HG03571 (cell line): ENCODE results near the gene SLC7A9.
"Not testable (repeated sequence)": the region's sequence is repeated elsewhere in the genome, so short reads cannot be mapped to it uniquely, and the experiment has no call there.

Experiments
- ATAC-seq: cut with Tn5 transposase; IDR thresholded peaks from one replicate; pipeline ENCODE4 v1.9.1; 2021; ENCODE audit not compliant: unreplicated experiment

Gene SLC7A9

GRCh38 chr19:32885255-32885654 is 15.7 kb upstream of the SLC7A9 start:
- not testable (repeated sequence) for ATAC-seq

DNA sequence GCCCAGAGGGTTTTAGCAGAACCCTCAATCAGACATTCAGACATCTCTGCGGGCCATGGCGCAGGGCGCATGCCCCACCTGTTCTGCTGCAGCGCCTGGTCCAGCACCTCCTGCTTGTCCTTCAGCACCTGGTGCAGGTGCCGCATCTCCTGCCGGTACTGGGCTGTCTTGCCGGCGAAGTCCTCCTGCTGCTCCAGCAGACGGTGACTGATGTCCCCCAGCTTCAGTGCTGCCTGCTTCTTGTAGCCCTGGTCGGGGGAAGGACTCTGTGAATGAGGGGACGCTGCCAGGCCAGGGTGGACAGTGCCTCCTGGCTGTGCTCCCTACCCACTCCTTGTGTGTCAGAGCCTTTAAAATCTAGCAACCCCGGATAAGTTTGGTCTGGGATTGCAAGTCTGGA is 12.2 kb upstream of the SLC7A9 start:
- no peak for ATAC-seq

GRCh38 chr19:32880622-32881021 is 11.1 kb upstream of the SLC7A9 start:
- no peak for ATAC-seq

- no peak for ATAC-seq
Measured at GRCh38 chr19:32879741-32880140, 10.2 kb upstream of the SLC7A9 start.

DNA sequence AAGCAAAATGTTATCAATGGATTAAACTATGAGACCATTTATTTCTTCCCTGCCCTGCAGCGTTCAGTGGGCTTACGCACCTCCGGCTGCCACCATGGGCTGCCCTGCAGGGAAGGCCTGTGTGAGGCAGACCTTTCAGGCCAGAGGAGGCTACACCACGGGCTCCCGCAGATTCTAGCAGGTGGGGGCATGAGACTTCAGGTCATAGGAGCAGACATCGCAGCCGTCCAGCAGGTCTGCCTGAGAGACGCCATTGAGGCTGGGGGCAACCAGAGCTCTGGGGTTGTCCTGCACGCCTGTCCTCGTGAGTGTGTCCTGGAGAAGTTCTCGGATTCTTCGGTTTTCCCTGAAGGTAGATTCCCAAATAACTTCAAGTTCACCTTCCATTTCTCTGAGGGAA is 9.4 kb upstream of the SLC7A9 start:
- no peak for ATAC-seq

DNA sequence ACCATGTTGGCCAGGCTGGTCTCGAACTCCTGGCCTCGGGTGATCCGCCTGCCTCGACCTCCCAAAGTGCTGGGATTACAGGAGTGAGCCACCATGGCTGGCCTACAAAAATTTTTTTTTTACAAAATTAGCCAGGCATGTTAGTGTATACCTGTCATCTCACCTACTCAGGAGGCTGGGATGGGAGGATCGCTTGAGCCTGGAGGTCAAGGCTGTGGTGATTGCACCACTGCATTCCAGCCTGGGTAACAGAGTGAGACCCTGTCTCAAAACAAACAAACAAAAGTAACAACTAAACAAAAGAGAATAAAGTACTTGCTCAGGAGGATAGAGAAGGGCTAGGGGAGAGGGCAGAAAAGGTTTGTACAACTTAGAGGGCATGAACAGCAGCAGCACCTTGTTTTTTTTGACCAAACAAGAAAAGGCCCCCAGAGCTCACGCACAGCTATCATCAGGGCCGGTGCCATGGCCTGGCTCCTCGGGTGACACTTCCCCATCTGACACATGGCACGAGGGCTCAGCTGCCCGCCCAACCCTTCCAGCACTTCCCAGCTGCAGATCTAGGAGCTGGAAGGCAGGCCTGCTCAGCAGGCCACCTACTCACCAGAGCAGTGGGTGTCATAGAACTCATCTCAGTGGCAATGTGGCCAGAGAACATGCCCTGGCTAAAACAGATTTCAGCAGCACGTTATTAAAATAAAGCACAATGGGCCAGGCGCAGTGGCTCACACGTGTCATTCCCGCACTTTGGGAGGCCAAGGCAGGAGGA is 8.6 kb upstream of the SLC7A9 start:
- ATAC-seq: no peak

DNA sequence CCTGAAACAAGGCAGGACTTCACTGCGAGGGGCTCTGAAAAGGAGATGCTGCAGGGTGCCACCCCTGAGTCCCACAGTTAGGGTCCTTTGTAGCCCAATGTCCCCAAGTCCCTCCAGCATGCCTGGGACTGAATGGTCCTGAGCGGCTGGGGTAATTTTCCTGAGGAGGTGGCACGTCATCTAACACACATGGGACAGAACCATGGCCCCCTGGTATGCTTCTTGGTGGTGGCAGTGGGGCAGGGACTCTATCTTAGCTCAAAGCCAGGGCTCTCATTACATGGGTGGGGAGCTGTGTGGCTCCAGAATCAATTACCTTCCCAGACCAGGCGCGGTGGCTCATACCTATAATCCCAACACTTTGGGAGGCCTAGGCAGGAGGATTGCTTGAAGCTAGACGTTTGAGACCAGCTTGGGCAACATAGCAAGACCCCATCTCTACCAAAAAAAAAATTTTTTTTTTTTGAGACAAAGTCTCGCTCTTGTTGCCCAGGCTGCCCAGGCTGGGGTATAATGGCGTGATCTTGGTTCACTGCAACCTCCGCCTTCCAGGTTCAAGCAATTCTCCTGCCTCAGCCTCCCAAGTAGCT is 7.9 kb upstream of the SLC7A9 start:
- no peak for ATAC-seq

DNA sequence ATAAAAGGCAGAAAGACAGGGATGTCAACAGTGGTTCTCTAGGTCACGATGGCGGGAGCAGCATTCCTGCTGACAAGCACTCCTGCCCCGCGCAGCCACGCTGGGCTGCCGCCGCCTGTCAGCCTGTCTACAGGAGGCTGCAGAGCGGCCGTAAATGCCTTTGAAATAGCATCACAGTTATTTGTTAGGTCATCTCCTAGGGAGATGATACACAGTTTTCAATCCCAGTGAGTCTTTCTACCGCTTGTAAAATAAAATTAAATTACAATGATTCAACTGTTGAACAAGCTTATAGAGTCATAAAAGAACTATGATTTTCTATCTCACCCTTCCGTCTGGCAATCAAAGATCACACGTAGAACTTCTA is 7.3 kb upstream of the SLC7A9 start:
- ATAC-seq: no peak

- ATAC-seq: no peak
Measured at GRCh38 chr19:32876236-32876918, 6.8 kb upstream of the SLC7A9 start.

DNA sequence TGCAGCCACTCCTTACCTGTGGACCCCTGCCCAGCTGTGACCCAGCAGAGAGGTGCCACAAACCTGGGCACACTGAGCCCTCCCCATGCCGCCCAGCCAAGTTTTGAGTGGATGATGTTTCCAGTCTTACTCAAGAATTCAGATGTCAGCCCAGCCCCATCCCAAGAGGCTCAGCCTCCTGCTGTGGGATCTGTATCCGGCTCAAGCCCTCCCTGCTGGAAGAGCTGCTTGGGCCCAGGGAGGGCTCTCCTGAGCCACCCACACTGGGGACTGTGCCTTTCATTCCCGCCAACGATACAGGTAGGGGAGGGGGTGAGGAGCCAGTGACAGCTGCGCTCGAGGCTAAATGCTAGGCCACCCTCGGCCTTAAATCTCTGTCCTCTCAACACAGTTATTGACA is 5.9 kb upstream of the SLC7A9 start:
- no peak for ATAC-seq

GRCh38 chr19:32874605-32875004 is 5.0 kb upstream of the SLC7A9 start:
- no peak for ATAC-seq

GRCh38 chr19:32873247-32873959 is 3.8 kb upstream of the SLC7A9 start:
- no peak for ATAC-seq

DNA sequence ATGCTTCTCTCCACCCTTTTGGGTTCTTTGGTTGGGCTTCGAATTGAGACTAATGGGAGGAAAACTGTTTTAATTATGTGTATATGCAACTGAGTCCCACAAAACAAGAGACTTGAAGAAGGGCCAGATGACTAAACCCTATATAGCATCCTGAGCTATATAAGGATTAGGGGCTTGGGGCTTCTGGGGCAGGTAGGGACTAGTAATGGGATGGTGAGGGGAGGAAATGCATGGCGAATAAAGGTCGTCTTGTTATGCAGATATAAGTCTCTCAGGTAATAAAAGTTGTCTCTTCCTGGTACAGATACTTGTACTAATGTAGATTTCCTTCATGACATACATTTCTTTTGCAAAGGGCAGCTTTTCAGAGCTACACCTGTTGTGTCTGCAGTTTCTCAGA is 2.8 kb upstream of the SLC7A9 start:
- ATAC-seq: no peak

GRCh38 chr19:32870981-32871451 is 1.4 kb upstream of the SLC7A9 start:
- ATAC-seq: no peak

DNA sequence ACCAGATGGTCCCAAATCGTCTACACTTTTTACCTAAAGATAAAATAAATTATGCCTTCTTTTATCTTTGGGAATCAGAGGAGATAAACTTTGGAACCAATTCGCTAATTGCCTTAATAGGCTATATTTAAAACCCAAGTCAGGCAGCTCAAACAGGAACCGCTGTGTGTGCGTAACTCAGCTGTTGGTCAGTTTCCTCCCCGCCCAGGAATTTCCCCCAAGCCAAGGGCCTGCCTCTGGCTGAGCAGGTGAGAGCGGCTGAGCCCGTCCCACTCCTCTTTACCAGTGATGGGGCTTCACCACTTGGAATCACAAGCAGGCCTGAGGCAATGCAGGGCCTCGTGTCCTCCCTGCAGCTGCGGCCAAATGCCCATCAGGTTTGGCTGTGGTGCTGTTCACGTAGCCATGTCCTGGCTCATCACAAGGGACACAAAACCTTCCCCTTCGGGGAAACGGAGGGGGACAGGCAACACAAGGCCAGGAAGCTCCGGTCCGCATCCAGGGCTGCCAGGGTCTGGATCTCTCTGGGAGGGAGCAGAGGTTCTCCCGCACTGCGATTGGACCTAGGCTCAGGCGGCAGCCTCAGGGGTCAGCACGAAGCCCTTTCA is 503 bp upstream of the SLC7A9 start:
- no peak for ATAC-seq

DNA sequence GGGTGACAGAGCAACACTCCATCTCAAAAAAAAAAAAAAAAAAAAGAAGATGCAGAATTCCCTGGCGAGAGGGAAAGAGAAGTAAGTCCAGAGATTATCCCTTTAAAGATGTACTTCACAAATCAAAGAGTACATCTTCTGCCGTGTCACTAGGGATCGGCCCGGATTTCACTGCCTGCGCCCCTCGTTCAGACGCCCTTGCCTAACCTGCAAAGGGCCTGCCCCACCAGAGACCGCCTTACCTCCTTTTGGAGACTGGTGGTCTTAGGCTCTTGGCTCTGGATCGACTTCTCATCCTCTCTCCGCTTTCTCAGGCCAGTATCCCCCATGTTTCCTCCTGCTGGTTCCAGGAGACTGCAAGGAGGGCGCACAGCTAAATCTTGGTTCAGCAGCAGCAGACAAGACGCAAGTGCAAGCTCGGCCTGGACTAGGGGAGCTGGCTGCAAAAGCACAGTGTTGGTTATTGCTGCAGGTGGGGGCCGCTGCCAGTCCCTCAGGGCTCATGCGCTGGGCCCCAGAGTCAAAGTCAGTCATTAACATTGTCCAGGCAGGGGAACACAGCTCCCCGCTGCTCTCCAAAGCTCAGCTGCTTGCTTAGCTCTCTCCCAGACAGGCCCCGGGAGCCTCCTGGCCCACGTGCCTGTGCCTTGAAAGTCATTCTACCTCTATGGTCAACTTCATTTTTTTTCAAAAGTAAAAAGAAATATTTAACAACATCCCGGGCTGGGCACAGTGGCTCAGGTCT is 1.2 kb downstream of the SLC7A9 start:
- no peak for ATAC-seq

DNA sequence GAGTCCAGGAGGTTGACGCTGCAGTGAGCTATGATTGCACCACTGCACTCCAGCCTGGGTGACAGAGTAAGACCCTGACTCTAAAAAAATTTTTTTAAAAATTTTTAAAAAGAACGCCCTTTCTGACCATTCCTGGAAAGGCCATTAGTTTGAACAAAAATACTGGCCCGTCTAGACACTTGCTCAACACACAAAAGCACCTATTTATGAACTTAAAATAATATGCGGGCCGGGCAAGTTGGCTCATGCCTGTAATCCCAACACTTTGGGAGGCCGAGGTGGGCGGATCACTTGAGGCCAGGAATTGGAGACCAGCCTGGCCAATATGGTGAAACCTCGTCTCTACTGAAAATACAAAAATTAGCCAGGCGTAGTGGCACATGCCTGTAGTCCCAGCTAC is 2.1 kb downstream of the SLC7A9 start:
- ATAC-seq: not testable (repeated sequence)

DNA sequence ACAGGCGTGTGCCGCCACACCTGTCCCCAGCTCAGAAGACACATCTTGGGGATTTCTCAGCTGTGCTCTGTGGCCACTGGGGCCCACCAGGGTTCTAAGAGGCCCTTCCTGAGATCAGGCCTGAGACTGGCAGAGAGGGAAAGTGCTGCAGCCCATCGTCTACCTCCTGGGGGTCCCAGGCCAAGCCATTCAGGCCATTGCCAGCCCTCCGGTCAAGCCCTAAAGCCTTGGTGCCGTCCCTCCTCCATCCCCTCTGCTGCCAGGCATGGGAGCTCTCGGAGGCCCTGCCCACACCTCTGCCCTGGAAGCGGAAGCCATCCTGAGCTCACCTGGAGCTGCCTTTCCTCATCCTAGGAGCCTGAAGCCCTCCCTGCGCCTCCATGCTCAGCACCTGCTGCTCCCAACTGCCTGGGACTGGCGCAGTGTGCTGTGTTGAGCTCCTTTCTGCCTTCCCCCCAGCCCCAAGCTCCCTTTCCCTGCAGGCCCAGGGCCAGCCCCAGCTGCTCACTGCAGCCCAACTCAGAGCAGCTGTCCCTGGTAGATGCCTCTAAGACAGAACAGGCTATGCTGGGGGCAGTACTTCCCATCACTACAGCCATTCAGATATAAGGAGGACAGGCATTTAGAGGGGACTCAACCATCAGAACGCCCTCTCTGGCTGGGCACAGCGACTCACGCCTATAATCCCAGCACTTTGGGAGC is 2.9 kb downstream of the SLC7A9 start:
- ATAC-seq: no peak

GRCh38 chr19:32866061-32866460 is 3.5 kb downstream of the SLC7A9 start:
- no peak for ATAC-seq

DNA sequence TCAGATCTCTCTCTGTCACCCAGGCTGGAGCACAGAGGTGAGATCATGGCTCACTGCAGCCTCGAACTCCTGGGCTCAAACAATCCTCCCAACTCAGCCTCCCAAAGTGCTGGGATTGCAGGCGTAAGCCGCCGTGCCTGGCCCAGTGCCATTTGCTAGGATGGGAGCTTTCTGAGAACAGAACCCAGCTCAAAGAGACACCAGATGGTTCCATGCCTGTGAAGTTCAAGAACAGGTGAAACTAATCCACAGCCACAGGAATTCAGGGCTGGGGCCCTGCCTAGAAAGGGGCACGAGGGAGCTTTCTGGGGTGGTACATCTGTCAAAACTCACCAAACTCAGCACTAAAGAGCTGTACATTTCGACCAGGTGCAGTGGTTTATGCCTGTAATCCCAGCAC is 4.2 kb downstream of the SLC7A9 start:
- no peak for ATAC-seq
